ENCODE results near the gene XKR8.
A peak's percentile ranks its signal among the peaks of the same experiment; 100 is the strongest.

The XKR8 gene

GRCh38 chr1:27957655-27958054, 2.1 kb upstream of the XKR8 start:
- DNase-seq = no peak

- no peak for DNase-seq
Observed at GRCh38 chr1:27958513-27958912, 1.3 kb upstream of the XKR8 start.

- no peak for DNase-seq
Observed at GRCh38 chr1:27960762-27961645, 1.2 kb downstream of the XKR8 start.

GRCh38 chr1:27961646-27962221, 2.0 kb downstream of the XKR8 start:
- DNase-seq = no peak

- no peak for DNase-seq
Observed at GRCh38 chr1:27963393-27963792, 3.6 kb downstream of the XKR8 start.

- DNase-seq = no peak
Observed at GRCh38 chr1:27966402-27967105, 6.8 kb downstream of the XKR8 start.

GRCh38 chr1:27967106-27967883, 7.5 kb downstream of the XKR8 start:
- DNase-seq = peak in 1 of 2 experiments; percentile 68

- no peak for DNase-seq
Observed at GRCh38 chr1:27967884-27968466, 8.2 kb downstream of the XKR8 start.

GRCh38 chr1:27968692-27969091, 8.9 kb downstream of the XKR8 start:
- no peak for DNase-seq

- peak; percentile 61 to 83 for DNase-seq
Observed at GRCh38 chr1:27970401-27970800, 10.6 kb downstream of the XKR8 start.

- DNase-seq = peak; percentile 8 to 85
Observed at GRCh38 chr1:27971674-27972073, 11.9 kb downstream of the XKR8 start.

- no peak for DNase-seq
Observed at GRCh38 chr1:27972141-27972540, 12.4 kb downstream of the XKR8 start.

- no peak for DNase-seq
Observed at GRCh38 chr1:27973771-27974416, 14.1 kb downstream of the XKR8 start.

- DNase-seq = no peak
Observed at GRCh38 chr1:27974417-27974781, 14.6 kb downstream of the XKR8 start.

- peak in 1 of 2 experiments; percentile 67 for DNase-seq
Observed at GRCh38 chr1:27979151-27979858, 19.5 kb downstream of the XKR8 start.

GRCh38 chr1:27979859-27980201, 20.1 kb downstream of the XKR8 start:
- no peak for DNase-seq

GRCh38 chr1:27980216-27980845, 20.6 kb downstream of the XKR8 start:
- peak in 1 of 2 experiments; percentile 49 for DNase-seq

GRCh38 chr1:27981145-27981544, 21.4 kb downstream of the XKR8 start:
- peak; percentile 61 to 79 for DNase-seq

GRCh38 chr1:27990920-27991537, 31.3 kb downstream of the XKR8 start:
- DNase-seq = no peak

- DNase-seq = no peak
Observed at GRCh38 chr1:27992276-27992675, 32.5 kb downstream of the XKR8 start.

GRCh38 chr1:27993241-27993640, 33.5 kb downstream of the XKR8 start:
- DNase-seq = no peak
